GM12801 (cell line): ENCODE data around the gene STRN4.

ENCODE experiments used
- TF ChIP-seq, protein P1 (sequence below): IDR thresholded peaks from one replicate; pipeline ENCODE4 v1.5.1; 2011; ENCODE audit warnings: control low read depth; ENCODE audit not compliant: insufficient read length; ENCODE audit errors: extremely low read depth

STRN4 gene

DNA sequence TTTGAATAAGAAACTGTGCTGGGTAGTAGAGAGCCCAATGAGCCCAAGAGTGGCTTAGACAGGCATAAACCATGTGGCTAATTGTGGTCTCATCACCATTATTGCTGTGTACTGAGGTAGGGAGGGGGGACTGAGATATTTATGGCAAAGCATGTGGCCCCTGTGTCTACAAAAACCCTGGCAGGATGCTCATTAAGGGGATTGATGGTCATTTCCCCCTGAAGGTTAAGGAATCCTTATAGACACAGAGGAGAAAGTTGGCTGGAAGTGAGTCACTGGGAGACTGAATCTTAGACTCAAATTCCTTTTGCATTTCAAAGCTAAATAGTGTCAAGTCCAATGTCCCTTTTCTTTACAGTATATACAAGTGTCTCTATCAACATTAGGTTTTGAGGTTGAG, 75.4 kb downstream of the STRN4 start:
- TF ChIP-seq, protein P1, sequence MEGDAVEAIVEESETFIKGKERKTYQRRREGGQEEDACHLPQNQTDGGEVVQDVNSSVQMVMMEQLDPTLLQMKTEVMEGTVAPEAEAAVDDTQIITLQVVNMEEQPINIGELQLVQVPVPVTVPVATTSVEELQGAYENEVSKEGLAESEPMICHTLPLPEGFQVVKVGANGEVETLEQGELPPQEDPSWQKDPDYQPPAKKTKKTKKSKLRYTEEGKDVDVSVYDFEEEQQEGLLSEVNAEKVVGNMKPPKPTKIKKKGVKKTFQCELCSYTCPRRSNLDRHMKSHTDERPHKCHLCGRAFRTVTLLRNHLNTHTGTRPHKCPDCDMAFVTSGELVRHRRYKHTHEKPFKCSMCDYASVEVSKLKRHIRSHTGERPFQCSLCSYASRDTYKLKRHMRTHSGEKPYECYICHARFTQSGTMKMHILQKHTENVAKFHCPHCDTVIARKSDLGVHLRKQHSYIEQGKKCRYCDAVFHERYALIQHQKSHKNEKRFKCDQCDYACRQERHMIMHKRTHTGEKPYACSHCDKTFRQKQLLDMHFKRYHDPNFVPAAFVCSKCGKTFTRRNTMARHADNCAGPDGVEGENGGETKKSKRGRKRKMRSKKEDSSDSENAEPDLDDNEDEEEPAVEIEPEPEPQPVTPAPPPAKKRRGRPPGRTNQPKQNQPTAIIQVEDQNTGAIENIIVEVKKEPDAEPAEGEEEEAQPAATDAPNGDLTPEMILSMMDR = no peak
